Hepatocyte (in vitro differentiated cells): ENCODE data around the gene FLII.

ENCODE experiments used
- EZH2 ChIP-seq: fragments of 200-600 bp; sonication (generic); IDR thresholded peaks from 2 replicates; pipeline ENCODE4 v1.6.1; 2016; ENCODE audit warnings: antibody characterized with exemption, mild to moderate bottlenecking, borderline replicate concordance
- EZH2phosphoT487 ChIP-seq: fragments of 200-600 bp; sonication (generic); IDR thresholded peaks from one replicate; pipeline ENCODE4 v1.6.1; 2018; ENCODE audit warnings: antibody characterized with exemption, mild to moderate bottlenecking, low read depth, moderate library complexity; ENCODE audit not compliant: unreplicated experiment, severe bottlenecking
- TF ChIP-seq, protein P1 (sequence below): fragments of 200-600 bp; sonication (generic); IDR thresholded peaks from 2 replicates; pipeline ENCODE4 v1.5.1; 2016; ENCODE audit warnings: antibody characterized with exemption, mild to moderate bottlenecking; ENCODE audit not compliant: poor library complexity

DNA sequence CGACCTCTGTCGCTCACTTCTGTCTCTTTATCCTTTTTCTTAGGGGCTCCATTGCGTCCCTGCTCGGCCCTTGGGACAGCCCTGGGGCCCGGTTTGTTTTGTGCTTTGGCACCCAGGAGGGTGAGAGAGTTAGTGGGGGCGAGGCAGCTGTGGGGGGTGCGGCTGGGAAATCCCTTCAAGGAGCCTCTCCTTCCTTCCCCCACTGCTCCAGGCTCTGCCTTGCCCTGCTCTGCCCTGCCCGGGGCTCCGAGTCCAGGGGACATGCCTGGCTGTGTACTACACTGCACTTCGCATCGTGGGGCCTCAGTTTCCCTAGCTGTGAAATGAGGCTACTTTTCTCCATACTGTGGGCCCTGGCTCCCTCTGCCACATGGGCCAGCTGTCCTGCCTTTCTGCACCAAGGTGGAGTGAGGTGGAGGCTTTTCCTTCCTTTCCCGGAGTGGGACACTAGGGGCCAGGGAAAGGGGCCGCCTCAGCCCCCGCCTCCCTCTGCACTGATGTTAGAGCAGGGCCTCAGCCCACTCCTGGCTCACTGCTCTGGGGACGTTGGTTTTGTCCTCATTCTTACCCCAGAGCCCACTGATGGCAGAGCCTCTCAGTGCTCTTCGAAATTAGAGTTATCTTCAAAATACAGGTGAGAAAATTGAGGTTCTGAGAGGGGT, 32.1 kb downstream of the FLII start:
- TF ChIP-seq, protein P1, sequence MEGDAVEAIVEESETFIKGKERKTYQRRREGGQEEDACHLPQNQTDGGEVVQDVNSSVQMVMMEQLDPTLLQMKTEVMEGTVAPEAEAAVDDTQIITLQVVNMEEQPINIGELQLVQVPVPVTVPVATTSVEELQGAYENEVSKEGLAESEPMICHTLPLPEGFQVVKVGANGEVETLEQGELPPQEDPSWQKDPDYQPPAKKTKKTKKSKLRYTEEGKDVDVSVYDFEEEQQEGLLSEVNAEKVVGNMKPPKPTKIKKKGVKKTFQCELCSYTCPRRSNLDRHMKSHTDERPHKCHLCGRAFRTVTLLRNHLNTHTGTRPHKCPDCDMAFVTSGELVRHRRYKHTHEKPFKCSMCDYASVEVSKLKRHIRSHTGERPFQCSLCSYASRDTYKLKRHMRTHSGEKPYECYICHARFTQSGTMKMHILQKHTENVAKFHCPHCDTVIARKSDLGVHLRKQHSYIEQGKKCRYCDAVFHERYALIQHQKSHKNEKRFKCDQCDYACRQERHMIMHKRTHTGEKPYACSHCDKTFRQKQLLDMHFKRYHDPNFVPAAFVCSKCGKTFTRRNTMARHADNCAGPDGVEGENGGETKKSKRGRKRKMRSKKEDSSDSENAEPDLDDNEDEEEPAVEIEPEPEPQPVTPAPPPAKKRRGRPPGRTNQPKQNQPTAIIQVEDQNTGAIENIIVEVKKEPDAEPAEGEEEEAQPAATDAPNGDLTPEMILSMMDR = no peak
- no peak for TF ChIP-seq EZH2
- no peak for TF ChIP-seq EZH2phosphoT487
